A549 treated with ZK216348 at 1 μM for 4 hours (cell line): Measurements from ENCODE around the gene KCTD19. TPM values are rescaled to one million over a fixed set of nuclear protein-coding genes. Genes with fewer than 3 reads are reported as not detected.

Experiments used
- total RNA-seq: library from RNA; stranded (reverse); fragments of 200-300 nt; extraction: Qiagen RNA extraction; gene quantifications from 5 replicates; pipeline ENCODE4 v1.2.3, GENCODE V29; 2022; ENCODE audit warnings: low read depth

Gene KCTD19
- 0.06 to 0.45 TPM in 2 of 5 replicates, not detected in the others for total RNA-seq

GRCh38 chr16:67326472-67327309, at the start of gene KCTD19, which contains the start of gene LRRC36:
KCTD19 (minus strand) TSS chr16:67326741; CDS start chr16:67326707, 34 bp downstream.
LRRC36 (plus strand) TSS chr16:67326815; CDS start chr16:67326863, 48 bp downstream.

GRCh38 chr16:67279296-67280089, 47.0 kb downstream of the KCTD19 start, which contains the start of gene PLEKHG4:
PLEKHG4 (plus strand) TSS chr16:67279532; CDS start chr16:67280045, 513 bp downstream.

GRCh38 chr16:67248401-67249177, 78.0 kb downstream of the KCTD19 start, which contains the start of gene SLC9A5:
SLC9A5 (plus strand) TSS chr16:67248979; CDS start chr16:67249015, 36 bp downstream.

GRCh38 chr16:67247192-67248072, 79.1 kb downstream of the KCTD19 start, which contains the start of gene FHOD1:
FHOD1 (minus strand) TSS chr16:67247481; CDS start chr16:67247410, 71 bp downstream.

Other genes starting within 250 kb of the KCTD19 start
- gene PHAF1, start 216.8 kb downstream of the KCTD19 start, total RNA-seq: 22.9 to 28.3 TPM (median 25.1 TPM) in 5 replicates
- 6.2 to 10.8 TPM (median 8.8 TPM) in 5 replicates for gene B3GNT9, start 175.7 kb downstream of the KCTD19 start, total RNA-seq
- gene TRADD, start 166.8 kb downstream of the KCTD19 start, total RNA-seq: 8.5 to 23.1 TPM (median 20.9 TPM) in 5 replicates
- gene FBXL8, start 166.8 kb downstream of the KCTD19 start, total RNA-seq: 4.4 to 12.7 TPM (median 9.8 TPM) in 5 replicates
- 10.2 to 23.3 TPM (median 14.8 TPM) in 5 replicates for gene HSF4, start 162.0 kb downstream of the KCTD19 start, total RNA-seq
- gene NOL3, start 156.2 kb downstream of the KCTD19 start, total RNA-seq: 54.6 to 75.8 TPM (median 68.3 TPM) in 5 replicates
- gene MATCAP1, start 142.8 kb downstream of the KCTD19 start, total RNA-seq: 3.7 to 7.9 TPM (median 6.9 TPM) in 5 replicates
- 0.07 to 0.27 TPM (median 0.27 TPM) in 3 of 5 replicates, not detected in the others for gene EXOC3L1, start 136.6 kb downstream of the KCTD19 start, total RNA-seq
- gene E2F4, start 134.6 kb downstream of the KCTD19 start, total RNA-seq: 64.0 to 101 TPM (median 98.3 TPM) in 5 replicates
- gene ELMO3, start 127.6 kb downstream of the KCTD19 start, total RNA-seq: 0.61 to 1.9 TPM (median 1.3 TPM) in 5 replicates
- gene TMEM208, start 99.6 kb downstream of the KCTD19 start, total RNA-seq: 78.6 to 99.6 TPM (median 92.1 TPM) in 5 replicates
- 34.5 to 67.0 TPM (median 52.3 TPM) in 5 replicates for gene FHOD1, start 79.3 kb downstream of the KCTD19 start, total RNA-seq
- gene SLC9A5, start 77.8 kb downstream of the KCTD19 start, total RNA-seq: 1.0 to 2.1 TPM (median 1.6 TPM) in 5 replicates
- 11.2 to 17.2 TPM (median 15.7 TPM) in 5 replicates for gene PLEKHG4, start 47.2 kb downstream of the KCTD19 start, total RNA-seq
- gene LRRC36, start 74 bp upstream of the KCTD19 start, total RNA-seq: 0.21 to 0.41 TPM in 2 of 5 replicates, not detected in the others
- 7.5 to 12.4 TPM (median 12.3 TPM) in 5 replicates for gene TPPP3, start 66.8 kb upstream of the KCTD19 start, total RNA-seq
- 3.7 to 7.1 TPM (median 5.9 TPM) in 5 replicates for gene ZDHHC1, start 89.7 kb upstream of the KCTD19 start, total RNA-seq
- gene HSD11B2, start 104.4 kb upstream of the KCTD19 start, total RNA-seq: 1.4 to 1.7 TPM (median 1.6 TPM) in 5 replicates
- 97.6 to 117 TPM (median 109 TPM) in 5 replicates for gene ATP6V0D1, start 154.4 kb upstream of the KCTD19 start, total RNA-seq
- not detected in 5 replicates for gene AGRP, start 156.8 kb upstream of the KCTD19 start, total RNA-seq
- 28.9 to 50.3 TPM (median 43.1 TPM) in 5 replicates for gene RIPOR1, start 202.1 kb upstream of the KCTD19 start, total RNA-seq
- 34.2 to 38.7 TPM (median 36.1 TPM) in 5 replicates for gene CTCF, start 235.8 kb upstream of the KCTD19 start, total RNA-seq